HepG2 (cell line): ENCODE data around the gene BCO2. TPM values are rescaled to one million over a fixed set of nuclear protein-coding genes. Genes with fewer than 3 reads are reported as not detected.

Experiments
- ATAC-seq: fragments of 200-7000 bp; cut with Tn5 transposase; 3 replicates; pipeline ENCODE4 v1.9.1; 2020; ENCODE audit warnings: mild to moderate bottlenecking, moderate library complexity
- BruUV-seq: library from RNA; stranded (reverse); fragments of 400-500 nt; replicated peaks from 2 replicates; lab custom pipeline; 2021; lab: Mats Ljungman, UMichigan
- CTCF ChIA-PET: fragments of 300-600 bp; formaldehyde crosslinking; extraction: SDS; loops from one replicate; lab custom pipeline; 2021; ENCODE audit warnings: low total read pairs, inconsistent platforms, low intra/inter-chr PET ratio; lab: Yijun Ruan, JAX
- POLR2A ChIA-PET: fragments of 350-600 bp; sonication (Branson Sonifier 250); formaldehyde crosslinking; loops from one replicate; lab custom pipeline; 2020; ENCODE audit warnings: antibody characterized with exemption, inconsistent platforms; lab: Yijun Ruan, JAX
- DNase-seq: peaks from one replicate; pipeline ENCODE4 v3.0.0-alpha.2; 2015; ENCODE audit warnings: low spot score
- FAIRE-seq: peaks from 3 replicates; lab custom pipeline; 2011; peaks lifted over from hg19 to GRCh38; lab: Jason Lieb, UNC
- H2AFZ ChIP-seq: one replicate; pipeline ENCODE4 v1.6.1; 2011; ENCODE audit warnings: low read length, inconsistent platforms
- H3K27ac ChIP-seq: fragments of 300-600 bp; 3 replicates; pipeline ENCODE4 v1.8.0; 2011; ENCODE audit warnings: mixed run types, mild to moderate bottlenecking, mixed read lengths, low read length, inconsistent platforms; ENCODE audit not compliant: insufficient read depth; ENCODE audit errors: extremely low read length
- H3K27me3 ChIP-seq, 2 experiments: fragments of 200-600 bp in 1 of 2; 2 replicates in 1 of 2; 3 replicates in 1 of 2; pipeline versions ENCODE4 v1.6.0 to v1.8.0; 2011; ENCODE audit warnings: low read length in 2 of 2, mild to moderate bottlenecking in 2 of 2, moderate library complexity in 2 of 2, inconsistent platforms in 1 of 2; ENCODE audit not compliant: insufficient read depth in 2 of 2, control insufficient read depth in 1 of 2
- H3K36me3 ChIP-seq, 2 experiments: fragments of 200-600 bp in 1 of 2; replicated peaks in 1 of 2; 2 replicates in 1 of 2; 3 replicates in 1 of 2; pipeline versions ENCODE4 v1.5.1 to v1.8.0; 2011; ENCODE audit warnings: low read length in 2 of 2, inconsistent platforms in 1 of 2; ENCODE audit not compliant: insufficient read depth in 2 of 2, control insufficient read depth in 1 of 2
- H3K4me1 ChIP-seq: 2 replicates; pipeline ENCODE4 v1.5.1; 2012; ENCODE audit warnings: low read length, inconsistent platforms; ENCODE audit not compliant: insufficient read depth
- H3K4me2 ChIP-seq: 2 replicates; pipeline ENCODE4 v1.6.0; 2011; ENCODE audit warnings: low read depth, low read length, inconsistent platforms
- H3K4me3 ChIP-seq, 3 experiments: fragments of 200-600 bp in 1 of 3; sonication (generic), shearing (Covaris generic) in 1 of 3; replicated peaks in 1 of 3; 2 replicates each; pipeline ENCODE4 v1.5.1; 2011 to 2016; ENCODE audit warnings: low read length in 3 of 3, inconsistent platforms in 2 of 3, low read depth in 2 of 3, mild to moderate bottlenecking in 2 of 3, control low read depth in 1 of 3, mixed read lengths in 1 of 3; ENCODE audit not compliant: insufficient read depth in 1 of 3
- H3K79me2 ChIP-seq: one replicate; pipeline ENCODE4 v1.6.1; 2011; ENCODE audit warnings: low read length, inconsistent platforms; ENCODE audit not compliant: insufficient read depth
- H3K9ac ChIP-seq: 2 replicates; pipeline ENCODE4 v1.6.0; 2011; ENCODE audit warnings: mild to moderate bottlenecking, low read depth, low read length, inconsistent platforms; ENCODE audit not compliant: insufficient read depth
- H3K9me3 ChIP-seq: 2 replicates; pipeline ENCODE4 v1.5.1; 2012; ENCODE audit warnings: mild to moderate bottlenecking, low read length
- H4K20me1 ChIP-seq: 2 replicates; pipeline ENCODE4 v1.6.0; 2011; ENCODE audit warnings: inconsistent platforms, mild to moderate bottlenecking, low read length, moderate library complexity; ENCODE audit not compliant: insufficient read depth
- MTA1 ChIP-seq: sonication (generic); formaldehyde crosslinking; IDR thresholded peaks from 2 replicates; pipeline ENCODE4 v1.4.0; 2020; ENCODE audit warnings: missing genetic modification reagents, mild to moderate bottlenecking, borderline replicate concordance
- SOX5 ChIP-seq: IDR thresholded peaks from 2 replicates; pipeline ENCODE4 v1.6.1; 2016; ENCODE audit warnings: borderline replicate concordance
- ZMYM2 ChIP-seq: sonication (generic); formaldehyde crosslinking; IDR thresholded peaks from 2 replicates; pipeline ENCODE4 v1.8.0; 2022; ENCODE audit warnings: mild to moderate bottlenecking, missing genetic modification reagents
- ZNF235 ChIP-seq: sonication (generic); formaldehyde crosslinking; IDR thresholded peaks from 2 replicates; pipeline ENCODE4 v1.8.1; 2023; ENCODE audit warnings: mild to moderate bottlenecking, missing genetic modification reagents, borderline replicate concordance
- ZNF264 ChIP-seq: sonication (generic); formaldehyde crosslinking; IDR thresholded peaks from 2 replicates; pipeline ENCODE4 v1.4.0; 2020; ENCODE audit warnings: missing genetic modification reagents
- ZNF354B ChIP-seq: sonication (generic); formaldehyde crosslinking; IDR thresholded peaks from 2 replicates; pipeline ENCODE4 v1.8.0; 2022; ENCODE audit warnings: mild to moderate bottlenecking, missing genetic modification reagents
- ZNF543 ChIP-seq: sonication (generic); formaldehyde crosslinking; IDR thresholded peaks from 2 replicates; pipeline ENCODE4 v1.4.0; 2020; ENCODE audit warnings: mild to moderate bottlenecking, missing genetic modification reagents
- ZNF746 ChIP-seq: sonication (generic); formaldehyde crosslinking; IDR thresholded peaks from 2 replicates; pipeline ENCODE4 v1.8.0; 2022; ENCODE audit warnings: mild to moderate bottlenecking, missing genetic modification reagents
- ZSCAN25 ChIP-seq: sonication (generic); formaldehyde crosslinking; IDR thresholded peaks from 2 replicates; pipeline ENCODE4 v1.8.0; 2022; ENCODE audit warnings: mild to moderate bottlenecking, missing genetic modification reagents
- WGBS: methylation state at CpG from one replicate; pipeline ENCODE4 v1.1.6; 2017; ENCODE audit warnings: low lambda C conversion rate; 5-methylcytosine and 5-hydroxymethylcytosine counted together
- in situ Hi-C: cut with HindIII; loops from 2 replicates; pipeline ENCODE4 v1.10.0; 2017; ENCODE audit warnings: low pct_unique_long_range_greater_than_20kb; ENCODE audit not compliant: extremely low pct_ligation_motif_present
- intact Hi-C: fragments of 100-400 bp; cut with micrococcal nuclease; formaldehyde crosslinking; loops from one replicate; pipeline ENCODE4 v1.10.0; 2022; ENCODE audit not compliant: unreplicated experiment
- polyA plus RNA-seq, 8 experiments: library from polyadenylated mRNA; depleted of rRNA in 3 of 8; stranded (reverse) in 7 of 8; unstranded in 1 of 8; fragments of >200 nt; fragmentation: Illumina TruSeq in 4 of 8; extraction: Trizol in 4 of 8; gene quantifications; 2 replicates each; pipeline versions ENCODE4 v1.2.1 to v1.2.3, GENCODE V29; 2011 to 2016; ENCODE audit warnings: low read depth in 4 of 8, missing spikeins in 1 of 8, mixed read lengths in 1 of 8; ENCODE audit not compliant: insufficient read depth in 1 of 8
- total RNA-seq, 5 experiments: library from RNA; depleted of rRNA; stranded (reverse); fragments of >200 nt; fragmentation: Illumina TruSeq; extraction: Trizol; gene quantifications; 2 replicates each; pipeline ENCODE4 v1.2.3, GENCODE V29; 2016; ENCODE audit warnings: low read depth in 1 of 5
- TF ChIP-seq, protein P1 (sequence below): sonication (generic); formaldehyde crosslinking; IDR thresholded peaks from 2 replicates; pipeline ENCODE4 v1.4.0; 2020; ENCODE audit warnings: missing genetic modification reagents, borderline replicate concordance
- TF ChIP-seq, protein P2 (sequence below): sonication (generic); formaldehyde crosslinking; IDR thresholded peaks from 2 replicates; pipeline ENCODE4 v1.4.0; 2020; ENCODE audit warnings: mild to moderate bottlenecking, missing genetic modification reagents
- TF ChIP-seq, protein P3 (sequence below): sonication (generic); formaldehyde crosslinking; IDR thresholded peaks from one replicate; pipeline ENCODE4 v1.5.1; 2020; ENCODE audit warnings: mild to moderate bottlenecking, missing genetic modification reagents; ENCODE audit errors: not compliant biosample characterization
- TF ChIP-seq, protein P4 (sequence below): sonication (generic); formaldehyde crosslinking; IDR thresholded peaks from 2 replicates; pipeline ENCODE4 v1.4.0; 2020; ENCODE audit warnings: missing genetic modification reagents, low read depth, mild to moderate bottlenecking, borderline replicate concordance

BCO2 gene
- total and polyA plus RNA-seq, 2 of the 13 experiments (the other 11 are each of a cell fraction or from before 2014, with no cell fraction given), result 0.38 to 0.58 TPM

DNA sequence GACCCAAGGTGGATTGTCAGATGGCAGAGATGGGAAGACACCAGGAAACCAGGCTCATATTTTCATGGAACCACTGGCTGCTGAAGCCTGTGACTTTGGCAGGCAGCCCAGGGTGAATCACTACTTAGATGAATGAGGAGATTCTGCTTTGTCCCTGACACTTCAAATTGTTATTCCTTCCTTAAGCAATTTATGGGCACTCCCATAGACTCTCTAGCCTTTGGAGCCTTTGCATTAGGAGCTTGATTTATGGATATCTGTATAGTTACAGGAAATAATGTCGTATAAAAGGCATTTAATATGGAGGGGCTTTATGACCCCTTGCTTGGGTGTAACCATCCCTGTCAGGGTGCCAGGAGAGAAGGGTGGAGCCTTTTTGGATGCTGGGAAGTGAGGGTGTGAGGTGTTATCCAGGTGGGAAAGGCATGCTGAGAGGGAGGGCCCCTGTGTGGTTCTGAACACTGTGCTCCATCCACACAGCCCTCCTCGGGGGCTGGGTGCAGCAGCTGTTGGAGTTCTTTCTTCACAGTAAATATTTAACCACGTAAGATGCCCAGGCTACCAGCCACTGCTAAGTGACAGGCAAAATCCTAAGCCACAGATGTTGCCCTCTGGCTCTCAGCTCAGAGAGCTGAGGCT lies 46.7 kb upstream of the BCO2 start:
- Histone ChIP-seq H2AFZ (no peak overlapping the region), H3K27ac (no peak overlapping the region), H3K9ac (no peak overlapping the region), H3K36me3 (no peaks in the 10 kb centered on the region), H3K4me3 (no peak overlapping the region), H3K27me3 (no peaks in the 10 kb centered on the region), H3K9me3 (no peaks in the 10 kb centered on the region), H4K20me1 (no peaks in the 10 kb centered on the region), H3K4me1 (no peaks in the 10 kb centered on the region), H3K79me2 (no peaks in the 10 kb centered on the region), H3K4me2 (no peak overlapping the region)
- ChIA-PET CTCF (no interaction called here), POLR2A (no interaction called here)
- FAIRE-seq (no peak), DNase-seq (no peak), ATAC-seq (no peak)
- intact Hi-C loops (no loop called here), in situ Hi-C loops (no loop called here)
- no TSS peak for BruUV-seq
- 12% methylated on average over 2 of the region's 3 CpGs for WGBS
- TF ChIP-seq ZNF746 (CRISPR knock-in tag), result no peak
- TF ChIP-seq ZNF354B (CRISPR knock-in tag), result no peak
- TF ChIP-seq SOX5 (CRISPR knock-in tag), result no peak
- no peak for TF ChIP-seq MTA1 (CRISPR knock-in tag)
- TF ChIP-seq, protein P1, sequence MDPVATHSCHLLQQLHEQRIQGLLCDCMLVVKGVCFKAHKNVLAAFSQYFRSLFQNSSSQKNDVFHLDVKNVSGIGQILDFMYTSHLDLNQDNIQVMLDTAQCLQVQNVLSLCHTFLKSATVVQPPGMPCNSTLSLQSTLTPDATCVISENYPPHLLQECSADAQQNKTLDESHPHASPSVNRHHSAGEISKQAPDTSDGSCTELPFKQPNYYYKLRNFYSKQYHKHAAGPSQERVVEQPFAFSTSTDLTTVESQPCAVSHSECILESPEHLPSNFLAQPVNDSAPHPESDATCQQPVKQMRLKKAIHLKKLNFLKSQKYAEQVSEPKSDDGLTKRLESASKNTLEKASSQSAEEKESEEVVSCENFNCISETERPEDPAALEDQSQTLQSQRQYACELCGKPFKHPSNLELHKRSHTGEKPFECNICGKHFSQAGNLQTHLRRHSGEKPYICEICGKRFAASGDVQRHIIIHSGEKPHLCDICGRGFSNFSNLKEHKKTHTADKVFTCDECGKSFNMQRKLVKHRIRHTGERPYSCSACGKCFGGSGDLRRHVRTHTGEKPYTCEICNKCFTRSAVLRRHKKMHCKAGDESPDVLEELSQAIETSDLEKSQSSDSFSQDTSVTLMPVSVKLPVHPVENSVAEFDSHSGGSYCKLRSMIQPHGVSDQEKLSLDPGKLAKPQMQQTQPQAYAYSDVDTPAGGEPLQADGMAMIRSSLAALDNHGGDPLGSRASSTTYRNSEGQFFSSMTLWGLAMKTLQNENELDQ (CRISPR knock-in tag), result no peak
- TF ChIP-seq ZSCAN25 (CRISPR knock-in tag), result no peak
- no peak for TF ChIP-seq ZNF543 (CRISPR knock-in tag)
- TF ChIP-seq ZNF235 (CRISPR knock-in tag), result no peak
- TF ChIP-seq, protein P2, sequence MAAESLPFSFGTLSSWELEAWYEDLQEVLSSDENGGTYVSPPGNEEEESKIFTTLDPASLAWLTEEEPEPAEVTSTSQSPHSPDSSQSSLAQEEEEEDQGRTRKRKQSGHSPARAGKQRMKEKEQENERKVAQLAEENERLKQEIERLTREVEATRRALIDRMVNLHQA, result no peak
- TF ChIP-seq ZMYM2, result no peak
- TF ChIP-seq, protein P3, sequence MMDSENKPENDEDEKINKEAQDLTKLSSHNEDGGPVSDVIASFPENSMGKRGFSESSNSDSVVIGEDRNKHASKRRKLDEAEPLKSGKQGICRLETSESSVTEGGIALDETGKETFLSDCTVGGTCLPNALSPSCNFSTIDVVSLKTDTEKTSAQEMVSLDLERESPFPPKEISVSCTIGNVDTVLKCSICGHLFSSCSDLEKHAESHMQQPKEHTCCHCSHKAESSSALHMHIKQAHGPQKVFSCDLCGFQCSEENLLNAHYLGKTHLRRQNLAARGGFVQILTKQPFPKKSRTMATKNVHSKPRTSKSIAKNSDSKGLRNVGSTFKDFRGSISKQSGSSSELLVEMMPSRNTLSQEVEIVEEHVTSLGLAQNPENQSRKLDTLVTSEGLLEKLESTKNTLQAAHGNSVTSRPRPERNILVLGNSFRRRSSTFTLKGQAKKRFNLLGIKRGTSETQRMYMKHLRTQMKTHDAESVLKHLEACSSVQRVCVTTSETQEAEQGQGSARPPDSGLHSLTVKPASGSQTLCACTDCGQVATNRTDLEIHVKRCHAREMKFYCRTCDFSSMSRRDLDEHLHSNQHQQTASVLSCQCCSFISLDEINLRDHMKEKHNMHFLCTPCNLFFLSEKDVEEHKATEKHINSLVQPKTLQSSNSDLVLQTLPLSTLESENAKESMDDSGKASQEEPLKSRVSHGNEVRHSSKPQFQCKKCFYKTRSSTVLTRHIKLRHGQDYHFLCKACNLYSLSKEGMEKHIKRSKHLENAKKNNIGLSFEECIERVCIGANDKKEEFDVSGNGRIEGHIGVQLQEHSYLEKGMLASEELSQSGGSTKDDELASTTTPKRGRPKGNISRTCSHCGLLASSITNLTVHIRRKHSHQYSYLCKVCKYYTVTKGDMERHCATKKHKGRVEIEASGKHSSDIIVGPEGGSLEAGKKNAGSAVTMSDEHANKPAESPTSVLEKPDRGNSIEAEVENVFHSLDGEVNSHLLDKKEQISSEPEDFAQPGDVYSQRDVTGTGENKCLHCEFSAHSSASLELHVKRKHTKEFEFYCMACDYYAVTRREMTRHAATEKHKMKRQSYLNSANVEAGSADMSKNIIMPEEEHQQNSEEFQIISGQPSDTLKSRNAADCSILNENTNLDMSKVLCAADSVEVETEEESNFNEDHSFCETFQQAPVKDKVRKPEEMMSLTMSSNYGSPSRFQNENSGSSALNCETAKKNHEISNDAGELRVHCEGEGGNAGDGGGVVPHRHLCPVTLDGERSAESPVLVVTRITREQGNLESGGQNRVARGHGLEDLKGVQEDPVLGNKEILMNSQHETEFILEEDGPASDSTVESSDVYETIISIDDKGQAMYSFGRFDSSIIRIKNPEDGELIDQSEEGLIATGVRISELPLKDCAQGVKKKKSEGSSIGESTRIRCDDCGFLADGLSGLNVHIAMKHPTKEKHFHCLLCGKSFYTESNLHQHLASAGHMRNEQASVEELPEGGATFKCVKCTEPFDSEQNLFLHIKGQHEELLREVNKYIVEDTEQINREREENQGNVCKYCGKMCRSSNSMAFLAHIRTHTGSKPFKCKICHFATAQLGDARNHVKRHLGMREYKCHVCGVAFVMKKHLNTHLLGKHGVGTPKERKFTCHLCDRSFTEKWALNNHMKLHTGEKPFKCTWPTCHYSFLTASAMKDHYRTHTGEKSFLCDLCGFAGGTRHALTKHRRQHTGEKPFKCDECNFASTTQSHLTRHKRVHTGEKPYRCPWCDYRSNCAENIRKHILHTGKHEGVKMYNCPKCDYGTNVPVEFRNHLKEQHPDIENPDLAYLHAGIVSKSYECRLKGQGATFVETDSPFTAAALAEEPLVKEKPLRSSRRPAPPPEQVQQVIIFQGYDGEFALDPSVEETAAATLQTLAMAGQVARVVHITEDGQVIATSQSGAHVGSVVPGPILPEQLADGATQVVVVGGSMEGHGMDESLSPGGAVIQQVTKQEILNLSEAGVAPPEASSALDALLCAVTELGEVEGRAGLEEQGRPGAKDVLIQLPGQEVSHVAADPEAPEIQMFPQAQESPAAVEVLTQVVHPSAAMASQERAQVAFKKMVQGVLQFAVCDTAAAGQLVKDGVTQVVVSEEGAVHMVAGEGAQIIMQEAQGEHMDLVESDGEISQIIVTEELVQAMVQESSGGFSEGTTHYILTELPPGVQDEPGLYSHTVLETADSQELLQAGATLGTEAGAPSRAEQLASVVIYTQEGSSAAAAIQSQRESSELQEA (CRISPR knock-in tag), result no peak
- TF ChIP-seq, protein P4, sequence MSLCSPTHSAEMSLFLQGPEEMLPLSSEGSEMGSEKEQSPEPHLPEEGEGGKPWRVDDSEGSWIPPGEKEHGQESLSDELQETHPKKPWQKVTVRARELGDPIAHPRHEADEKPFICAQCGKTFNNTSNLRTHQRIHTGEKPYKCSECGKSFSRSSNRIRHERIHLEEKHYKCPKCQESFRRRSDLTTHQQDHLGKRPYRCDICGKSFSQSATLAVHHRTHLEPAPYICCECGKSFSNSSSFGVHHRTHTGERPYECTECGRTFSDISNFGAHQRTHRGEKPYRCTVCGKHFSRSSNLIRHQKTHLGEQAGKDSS (CRISPR knock-in tag), result no peak
- TF ChIP-seq ZNF264 (CRISPR knock-in tag), result no peak
- TF ChIP-seq, all 625 proteins: peak for 0
